Measurements from ENCODE around the gene OLFML2A.
"Not testable (repeated sequence)": the region's sequence is repeated elsewhere in the genome, so short reads cannot be mapped to it uniquely, and the experiment has no call there.

The OLFML2A gene

DNA sequence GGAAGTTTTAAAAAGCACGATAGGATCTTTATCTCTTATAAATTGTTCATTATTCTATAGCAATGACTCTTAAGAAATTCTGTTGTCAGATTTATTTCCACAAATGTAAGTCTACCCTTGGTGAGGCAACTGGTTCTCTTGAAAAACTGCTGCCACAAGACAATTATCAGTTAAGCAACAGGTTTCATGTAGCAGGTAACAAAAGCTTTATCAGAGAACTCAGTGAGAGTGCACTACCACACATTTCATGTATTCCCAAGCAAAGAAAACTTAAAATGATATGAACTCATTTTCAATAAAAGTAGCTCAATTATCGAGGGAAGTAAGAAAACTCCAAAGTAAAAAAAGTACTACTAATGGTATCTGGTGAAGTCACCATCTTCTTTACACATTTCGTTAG lies 15.2 kb upstream of the OLFML2A start:
- DNase-seq = no peak

GRCh38 chr9:124762633-124763032 lies 14.3 kb upstream of the OLFML2A start:
- no peak for DNase-seq

GRCh38 chr9:124764774-124765438 lies 12.0 kb upstream of the OLFML2A start:
- no peak for DNase-seq

- no peak for DNase-seq
Observed at GRCh38 chr9:124765439-124765835, 11.5 kb upstream of the OLFML2A start.

DNA sequence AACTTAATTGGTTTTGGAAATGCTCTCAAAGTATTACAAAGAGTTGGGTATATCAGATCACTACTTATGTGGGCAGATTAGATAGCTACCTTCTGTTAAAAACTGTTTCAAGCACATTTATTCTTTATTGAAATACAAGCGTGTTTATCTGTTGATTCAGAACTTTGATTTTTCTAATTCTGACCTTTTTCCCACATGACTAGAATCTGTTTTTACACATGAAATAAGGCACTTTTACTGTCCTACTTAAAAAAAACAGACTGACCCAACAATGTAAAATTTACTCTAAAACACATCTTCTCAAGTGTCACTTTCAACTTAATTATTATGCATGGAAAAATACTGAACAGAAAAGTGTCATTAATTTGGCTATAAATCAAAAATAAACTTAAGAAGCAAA lies 10.6 kb upstream of the OLFML2A start:
- no peak for DNase-seq

- DNase-seq = no peak
Observed at GRCh38 chr9:124766815-124767554, 9.9 kb upstream of the OLFML2A start.

GRCh38 chr9:124767821-124768220 lies 9.1 kb upstream of the OLFML2A start:
- DNase-seq = no peak

- no peak for DNase-seq
Observed at GRCh38 chr9:124768334-124768733, 8.6 kb upstream of the OLFML2A start.

DNA sequence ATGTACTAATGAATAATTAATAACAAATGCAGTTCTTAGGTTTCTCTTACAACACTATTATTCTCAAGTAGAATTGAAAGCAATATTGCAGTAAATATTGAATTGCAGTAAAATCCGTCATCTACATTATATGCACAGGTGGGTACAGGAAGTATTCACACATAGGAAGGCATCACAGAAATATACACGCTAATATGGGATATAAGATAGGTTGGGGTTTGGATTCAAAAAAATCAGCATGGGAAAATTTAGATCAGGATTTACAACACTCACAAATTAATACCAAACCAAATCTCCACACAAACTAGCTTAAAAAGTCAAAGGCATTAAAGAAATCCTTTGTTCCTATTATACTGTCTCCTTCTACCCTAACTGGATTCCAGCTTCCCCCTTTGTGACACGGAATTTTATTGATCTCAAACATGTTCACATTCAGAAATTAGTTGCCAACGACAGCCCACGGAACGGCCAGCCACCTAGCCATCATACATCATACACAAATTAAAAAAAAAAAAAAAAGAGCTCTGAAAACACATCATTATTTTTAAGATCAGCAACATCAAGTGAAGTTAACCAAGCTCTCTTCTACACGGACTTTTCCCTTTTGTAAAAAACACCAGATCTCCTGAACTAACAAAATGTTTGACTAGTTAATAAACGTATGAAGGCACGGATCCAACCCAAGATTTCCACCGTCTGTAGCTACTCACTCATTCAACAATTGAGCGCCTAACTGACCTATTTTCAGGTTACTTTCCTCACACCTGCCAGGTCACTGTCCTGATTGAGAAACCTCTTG lies 8.0 kb upstream of the OLFML2A start:
- no peak for DNase-seq

GRCh38 chr9:124769549-124770358 lies 7.2 kb upstream of the OLFML2A start:
- no peak for DNase-seq

DNA sequence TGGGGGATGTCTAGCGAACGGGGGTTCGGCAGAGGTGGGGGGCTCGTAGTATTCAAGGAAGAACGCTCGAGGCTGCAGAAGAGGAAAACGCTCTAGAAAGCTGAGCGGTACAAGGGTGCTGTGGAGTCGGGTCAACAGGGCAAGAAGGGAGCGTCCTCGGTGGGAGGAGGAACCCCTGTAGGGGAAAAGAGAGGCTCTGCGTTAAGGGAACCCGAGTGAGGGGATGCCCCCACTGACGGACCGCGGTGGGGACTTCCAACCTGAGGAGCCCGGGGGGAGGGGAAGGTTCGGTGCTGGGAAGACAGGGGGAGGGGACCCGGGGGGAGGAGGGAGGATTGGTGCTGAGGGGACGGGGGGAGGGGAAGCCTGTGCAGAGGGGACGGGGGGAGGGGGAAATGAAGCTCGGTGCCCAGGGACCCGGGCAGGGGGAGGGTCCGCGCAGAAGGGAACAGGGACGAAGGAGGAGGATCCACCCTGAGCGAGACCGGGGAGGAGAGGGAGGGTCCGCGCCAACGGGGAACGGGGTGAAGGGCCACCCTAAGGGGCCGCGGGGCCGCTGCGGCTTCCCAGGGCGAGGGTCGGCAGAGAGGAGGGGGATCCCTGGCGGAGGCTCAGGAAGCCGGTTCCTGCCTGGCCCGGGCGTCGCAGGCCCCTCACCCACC lies 6.4 kb upstream of the OLFML2A start:
- no peak for DNase-seq

DNA sequence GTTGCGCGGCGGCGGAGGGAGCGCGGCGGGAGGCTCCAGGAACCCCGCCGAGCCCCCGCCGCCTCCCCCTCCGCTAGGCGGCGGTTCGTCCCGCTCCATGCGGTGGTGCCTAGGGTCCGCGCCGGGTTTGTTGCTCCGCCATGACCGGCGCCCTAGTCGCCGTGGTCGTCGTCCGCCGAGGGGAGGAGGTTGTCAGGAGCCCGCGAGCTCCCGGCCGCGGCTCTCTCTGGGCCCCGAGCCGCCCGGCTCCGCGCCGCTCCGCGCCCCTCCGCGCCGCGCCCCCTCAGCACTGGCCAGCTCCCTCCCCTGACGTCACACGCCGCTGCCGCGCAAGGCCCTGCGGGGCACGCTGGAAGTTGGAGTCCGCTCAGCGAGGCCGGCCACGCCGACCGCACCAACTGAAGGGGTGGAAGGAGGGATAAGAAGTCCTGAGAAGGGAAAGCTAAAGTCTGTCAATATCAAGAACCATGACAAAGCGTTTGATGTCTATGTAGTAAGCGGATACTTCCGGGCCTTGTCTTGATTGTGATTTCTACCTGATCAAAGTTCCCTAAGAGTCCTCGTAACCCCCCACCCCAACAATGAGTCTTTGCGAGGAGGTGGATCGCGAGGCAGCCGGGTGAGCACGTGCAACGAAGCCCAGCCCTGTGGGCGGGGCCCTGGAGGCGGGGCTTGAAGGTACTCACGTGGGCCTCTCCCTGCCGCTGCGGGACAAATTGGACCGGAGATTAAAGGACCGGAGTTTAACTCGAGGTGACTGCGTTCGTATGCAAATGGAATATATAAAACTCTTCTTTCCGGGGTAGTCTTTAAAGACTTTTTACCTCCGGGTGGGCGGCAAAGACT lies 5.7 kb upstream of the OLFML2A start, which contains the start of gene NR6A1:
TSS of gene NR6A1 (minus strand) at position 291 of the 846 bp plus-strand sequence.
- DNase-seq = peak; percentile 95

GRCh38 chr9:124771867-124772679 lies 4.9 kb upstream of the OLFML2A start:
- peak; percentile 65 for DNase-seq

GRCh38 chr9:124772877-124773276 lies 4.1 kb upstream of the OLFML2A start:
- not testable (repeated sequence) for DNase-seq

GRCh38 chr9:124773473-124774128 lies 3.3 kb upstream of the OLFML2A start:
- no peak for DNase-seq

- peak; percentile 74 for DNase-seq
Observed at GRCh38 chr9:124774129-124774978, 2.6 kb upstream of the OLFML2A start.

DNA sequence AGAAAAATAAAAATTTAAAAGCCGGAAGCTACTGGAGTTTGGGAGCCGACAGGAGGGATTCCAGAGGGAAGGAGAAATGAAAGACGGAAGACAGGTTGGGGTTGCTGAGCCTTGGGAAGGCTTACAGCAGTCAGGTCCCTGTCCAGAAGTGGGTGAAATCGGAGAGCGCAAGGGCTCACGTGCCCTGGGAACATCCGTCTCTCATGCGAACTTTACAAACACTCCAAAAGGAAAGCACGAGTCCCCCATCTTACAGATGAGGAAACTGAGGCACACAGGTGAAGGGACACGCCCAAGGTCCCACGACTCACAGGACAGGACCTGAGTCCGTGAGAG lies 347 bp upstream of the OLFML2A start:
- DNase-seq = no peak

DNA sequence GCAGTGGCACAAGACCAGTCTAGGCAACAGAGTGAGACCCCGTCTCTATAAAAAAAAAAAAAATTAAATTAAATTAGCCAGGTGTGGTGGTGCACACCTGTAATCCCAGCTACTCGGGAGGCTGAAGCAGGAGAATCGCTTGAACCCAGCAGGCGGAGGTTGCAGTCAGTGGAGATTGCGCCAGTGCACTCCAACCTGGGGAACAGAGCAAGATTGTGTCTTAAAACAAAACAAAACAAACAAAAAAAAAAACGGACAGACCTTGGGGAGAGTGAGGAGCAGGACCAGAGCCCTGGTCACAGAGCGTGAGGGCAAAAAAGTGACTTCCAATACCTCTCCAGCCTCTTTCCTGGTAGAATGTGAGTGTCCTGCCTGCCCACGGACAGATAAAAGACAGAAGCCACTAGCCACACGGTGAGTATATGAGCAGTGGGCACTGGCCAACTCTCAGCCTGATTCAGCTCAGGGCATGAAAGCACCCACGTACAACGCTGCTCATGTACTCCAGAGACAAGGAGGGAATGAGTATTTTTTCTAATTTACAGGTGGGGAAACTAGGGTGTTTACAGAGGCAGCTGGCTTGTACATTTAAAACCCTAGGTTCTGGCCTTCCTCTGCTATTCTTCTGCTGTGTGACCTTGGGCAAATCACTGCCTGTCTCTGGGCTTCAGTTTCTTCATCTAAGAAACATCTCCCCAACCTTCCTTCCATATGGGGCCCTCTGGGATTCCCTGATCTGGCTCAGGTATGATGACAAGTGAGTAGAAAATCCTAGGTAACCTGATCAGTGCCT lies 1.8 kb downstream of the OLFML2A start:
- no peak for DNase-seq

Data from NCI-H1092 (cell line).